ENCODE measurements around the gene ARNT2.
A peak's percentile ranks its signal among the peaks of the same experiment; 100 is the strongest.

Gene ARNT2

GRCh38 chr15:80518522-80518921, 114.3 kb downstream of the ARNT2 start:
- no peak for DNase-seq

- DNase-seq: no peak
These were observed 119.6 kb downstream of the ARNT2 start for GRCh38 chr15:80523746-80524145.

GRCh38 chr15:80525853-80526252, 121.7 kb downstream of the ARNT2 start:
- DNase-seq: no peak

GRCh38 chr15:80526556-80527340, 122.6 kb downstream of the ARNT2 start:
- no peak for DNase-seq

DNA sequence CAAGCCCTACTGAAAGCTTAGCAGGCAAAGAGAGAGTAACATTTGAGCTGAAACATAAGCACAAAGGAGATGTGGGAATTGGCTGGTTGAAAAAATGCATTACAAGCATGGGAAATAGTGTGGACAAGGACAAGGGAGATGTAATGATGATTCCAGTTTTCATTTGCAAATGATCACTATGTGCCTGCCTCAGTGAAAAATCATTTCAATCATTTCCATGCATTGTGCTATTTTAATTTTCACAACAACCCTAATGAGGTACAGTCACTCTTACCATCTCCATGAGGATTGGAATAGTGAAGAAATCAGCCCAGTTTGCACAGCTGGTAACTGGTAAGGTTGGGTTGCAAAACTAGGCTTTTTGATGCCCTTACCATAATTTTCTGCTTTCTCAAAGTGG, 123.2 kb downstream of the ARNT2 start:
- DNase-seq: no peak

DNA sequence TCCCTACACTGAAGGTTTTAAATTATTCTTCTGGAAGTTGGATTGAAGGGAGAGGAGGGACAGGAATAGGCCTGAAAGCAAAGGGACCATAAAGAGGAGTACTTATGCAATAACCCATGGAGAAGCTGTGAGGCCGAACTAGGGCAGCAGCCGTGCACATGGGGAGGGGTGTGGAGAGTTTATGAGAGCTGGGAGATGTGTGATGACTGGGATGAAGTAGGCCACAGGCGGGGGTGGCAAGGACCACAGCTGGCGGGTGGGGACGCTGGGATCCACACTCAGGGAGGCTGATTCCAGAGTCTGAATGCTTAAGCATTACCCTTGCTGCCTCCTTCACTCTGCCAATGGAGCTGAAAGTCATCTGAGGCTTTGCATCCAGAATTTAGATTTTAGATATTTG, 123.8 kb downstream of the ARNT2 start:
- no peak for DNase-seq

- DNase-seq: no peak
These were observed 126.7 kb downstream of the ARNT2 start for GRCh38 chr15:80530737-80531365.

DNA sequence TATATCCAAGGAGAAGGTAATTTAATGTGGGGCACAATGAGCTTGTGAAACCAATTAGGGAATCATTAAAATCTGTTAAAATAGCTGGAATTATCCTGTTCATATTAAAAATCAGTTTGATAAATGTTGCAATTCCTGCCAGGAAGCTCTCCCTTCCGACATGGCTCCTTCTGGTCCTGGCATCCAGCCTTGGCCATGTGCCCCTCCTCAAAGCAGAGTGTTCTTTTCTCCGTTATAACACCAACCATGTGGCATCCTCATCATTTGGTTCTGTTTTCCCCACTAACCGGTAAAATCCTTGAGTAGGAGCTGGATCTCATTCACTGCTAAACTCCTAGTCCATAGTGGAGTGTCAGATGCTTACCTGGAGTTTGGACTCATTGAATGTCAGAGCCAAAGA, 127.2 kb downstream of the ARNT2 start:
- no peak for DNase-seq

GRCh38 chr15:80531796-80532195, 127.6 kb downstream of the ARNT2 start:
- DNase-seq: peak in 3 of 4 experiments; percentile 26 to 47 (median 38)

- DNase-seq: no peak
These were observed 129.7 kb downstream of the ARNT2 start for GRCh38 chr15:80533790-80534333.

GRCh38 chr15:80536231-80536630, 132.0 kb downstream of the ARNT2 start:
- DNase-seq: no peak

DNA sequence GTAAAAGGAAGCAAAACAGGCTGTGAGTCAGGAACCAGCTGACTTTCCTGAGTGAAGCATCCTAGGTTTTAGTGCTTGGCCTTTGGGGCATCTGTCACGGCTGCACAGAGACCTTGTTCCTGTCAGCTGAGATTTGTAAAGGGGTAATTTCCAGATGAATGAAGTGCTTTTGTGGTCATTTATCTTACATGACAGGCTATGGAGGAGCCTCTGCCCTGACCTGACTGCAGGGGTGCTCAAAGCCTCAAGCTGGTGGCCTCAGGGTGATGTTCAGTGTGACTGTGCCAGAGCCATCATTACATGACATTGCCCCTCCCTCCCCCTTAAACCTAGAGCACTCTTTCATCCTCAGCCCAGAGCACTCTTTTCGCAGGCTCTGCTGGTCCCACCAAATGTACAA, 132.5 kb downstream of the ARNT2 start:
- no peak for DNase-seq

GRCh38 chr15:80545078-80545477, 140.9 kb downstream of the ARNT2 start:
- DNase-seq: no peak

GRCh38 chr15:80547264-80547663, 143.1 kb downstream of the ARNT2 start:
- no peak for DNase-seq

DNA sequence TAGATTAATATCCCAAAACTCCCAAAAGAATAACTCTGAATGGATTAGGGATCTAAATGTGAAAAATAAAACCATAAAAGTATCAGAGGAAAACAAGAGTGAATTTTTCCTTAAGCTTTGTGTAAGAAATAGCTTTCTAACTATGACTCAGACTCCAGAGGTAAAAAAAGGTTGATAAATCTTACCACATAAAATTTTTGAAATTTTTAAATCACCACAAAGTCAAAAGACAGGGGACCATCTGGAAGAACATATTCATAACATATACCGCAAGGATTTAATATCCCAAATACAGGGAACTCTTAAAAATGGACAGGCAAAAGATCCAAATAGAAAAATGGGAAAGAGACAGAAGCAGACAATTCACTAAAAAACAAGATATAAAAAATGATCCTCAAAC, 145.0 kb downstream of the ARNT2 start:
- no peak for DNase-seq

- DNase-seq: no peak
These were observed 145.5 kb downstream of the ARNT2 start for GRCh38 chr15:80549654-80550053.

- DNase-seq: peak in 1 of 4 experiments; percentile 12
These were observed 146.2 kb downstream of the ARNT2 start for GRCh38 chr15:80550219-80550907.

GRCh38 chr15:80550908-80551260, 146.7 kb downstream of the ARNT2 start:
- peak in 1 of 4 experiments; percentile 8 for DNase-seq

- DNase-seq: no peak
These were observed 147.2 kb downstream of the ARNT2 start for GRCh38 chr15:80551348-80551747.

GRCh38 chr15:80554560-80554959, 150.4 kb downstream of the ARNT2 start:
- DNase-seq: no peak

DNA sequence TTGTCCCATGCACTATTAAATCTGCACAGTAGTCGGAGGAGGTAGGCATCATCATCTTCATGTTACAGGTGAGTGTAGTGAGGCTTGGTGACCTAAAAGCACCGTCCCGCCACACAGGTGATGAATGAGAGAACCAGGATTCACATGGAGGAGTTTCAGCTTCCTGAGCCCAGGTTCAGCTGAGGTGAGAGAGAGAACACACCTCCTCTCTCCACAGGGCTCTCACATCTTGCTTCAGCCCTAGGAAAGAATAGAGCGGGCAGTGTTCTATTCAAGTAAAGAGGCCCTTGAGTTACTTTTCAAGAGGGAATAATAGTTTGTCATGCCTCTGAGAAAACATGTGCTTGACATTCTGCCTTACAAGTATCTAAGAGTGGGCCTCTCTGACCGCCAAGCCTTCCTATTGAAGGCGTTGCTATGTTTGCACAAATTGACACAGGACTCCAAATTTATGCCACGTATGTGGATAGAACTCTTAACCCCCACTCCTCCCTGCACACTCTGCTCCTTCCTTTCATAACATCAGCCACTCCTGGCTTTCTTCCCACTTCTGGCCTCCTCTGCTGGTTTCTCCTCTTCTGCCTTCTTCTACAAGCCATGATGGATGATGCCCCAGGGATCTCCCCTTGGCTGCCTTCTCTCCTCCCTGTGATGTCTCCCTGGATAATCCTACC, 152.6 kb downstream of the ARNT2 start:
- no peak for DNase-seq

- no peak for DNase-seq
These were observed 153.5 kb downstream of the ARNT2 start for GRCh38 chr15:80557441-80558234.
